GM18909 (cell line): ENCODE results near the gene LYST.
A peak's percentile ranks its signal among the peaks of the same experiment; 100 is the strongest.
"Not testable (repeated sequence)": the region's sequence is repeated elsewhere in the genome, so short reads cannot be mapped to it uniquely, and the experiment has no call there.

ENCODE experiments used
- ATAC-seq: cut with Tn5 transposase; IDR thresholded peaks from one replicate; pipeline ENCODE4 v1.9.1; 2021; ENCODE audit warnings: mild to moderate bottlenecking; ENCODE audit not compliant: unreplicated experiment, poor library complexity

The LYST gene

GRCh38 chr1:235866205-235866912, at the start of gene LYST:
LYST (minus strand) TSS chr1:235866906; CDS start chr1:235830417, 36,489 bp downstream.
- ATAC-seq, result peak; percentile 57

- ATAC-seq, result not testable (repeated sequence)
Observed at GRCh38 chr1:235915489-235915888, 48.8 kb upstream of the LYST start.

GRCh38 chr1:235913311-235913710, 46.6 kb upstream of the LYST start:
- no peak for ATAC-seq

GRCh38 chr1:235911876-235912275, 45.2 kb upstream of the LYST start:
- no peak for ATAC-seq

- ATAC-seq, result no peak
Observed at GRCh38 chr1:235911300-235911662, 44.6 kb upstream of the LYST start.

GRCh38 chr1:235910357-235911299, 43.9 kb upstream of the LYST start:
- ATAC-seq, result no peak

- ATAC-seq, result no peak
Observed at GRCh38 chr1:235908742-235909520, 42.2 kb upstream of the LYST start.

- no peak for ATAC-seq
Observed at GRCh38 chr1:235907897-235908240, 41.2 kb upstream of the LYST start.

- ATAC-seq, result no peak
Observed at GRCh38 chr1:235907187-235907896, 40.6 kb upstream of the LYST start.

GRCh38 chr1:235906436-235906835, 39.7 kb upstream of the LYST start:
- ATAC-seq, result no peak

- ATAC-seq, result not testable (repeated sequence)
Observed at GRCh38 chr1:235903809-235904208, 37.1 kb upstream of the LYST start.

- no peak for ATAC-seq
Observed at GRCh38 chr1:235902677-235903542, 36.2 kb upstream of the LYST start.

GRCh38 chr1:235901461-235901860, 34.8 kb upstream of the LYST start:
- no peak for ATAC-seq

- no peak for ATAC-seq
Observed at GRCh38 chr1:235898126-235898525, 31.4 kb upstream of the LYST start.

- ATAC-seq, result no peak
Observed at GRCh38 chr1:235893840-235894239, 27.1 kb upstream of the LYST start.

- no peak for ATAC-seq
Observed at GRCh38 chr1:235892734-235893413, 26.2 kb upstream of the LYST start.

GRCh38 chr1:235892202-235892601, 25.5 kb upstream of the LYST start:
- ATAC-seq, result peak; percentile 44

GRCh38 chr1:235888119-235888643, 21.5 kb upstream of the LYST start:
- peak; percentile 83 for ATAC-seq
